HG03095 (cell line): ENCODE data around the gene COL6A1.

ENCODE experiments used
- ATAC-seq: cut with Tn5 transposase; IDR thresholded peaks from one replicate; pipeline ENCODE4 v1.9.1; 2021; ENCODE audit warnings: moderate library complexity; ENCODE audit not compliant: unreplicated experiment

Gene COL6A1

GRCh38 chr21:46023555-46023954 is 42.0 kb downstream of the COL6A1 start:
- no peak for ATAC-seq

- ATAC-seq = no peak
Measured at GRCh38 chr21:46024141-46024540, 42.6 kb downstream of the COL6A1 start.

- ATAC-seq = no peak
Measured at GRCh38 chr21:46025113-46025770, 43.7 kb downstream of the COL6A1 start.

- no peak for ATAC-seq
Measured at GRCh38 chr21:46027851-46028493, 46.4 kb downstream of the COL6A1 start.

GRCh38 chr21:46028573-46029091 is 47.1 kb downstream of the COL6A1 start:
- no peak for ATAC-seq

- no peak for ATAC-seq
Measured at GRCh38 chr21:46029186-46029924, 47.8 kb downstream of the COL6A1 start.

- ATAC-seq = no peak
Measured at GRCh38 chr21:46031484-46031883, 49.9 kb downstream of the COL6A1 start.

- ATAC-seq = no peak
Measured at GRCh38 chr21:46032100-46032499, 50.5 kb downstream of the COL6A1 start.

- ATAC-seq = no peak
Measured at GRCh38 chr21:46033410-46034400, 52.1 kb downstream of the COL6A1 start.

GRCh38 chr21:46035809-46036695 is 54.5 kb downstream of the COL6A1 start:
- no peak for ATAC-seq

- no peak for ATAC-seq
Measured at GRCh38 chr21:46036696-46037330, 55.2 kb downstream of the COL6A1 start.

- ATAC-seq = no peak
Measured at GRCh38 chr21:46037331-46038325, 56.1 kb downstream of the COL6A1 start.

GRCh38 chr21:46038341-46038829 is 56.8 kb downstream of the COL6A1 start:
- no peak for ATAC-seq

GRCh38 chr21:46038871-46039397 is 57.4 kb downstream of the COL6A1 start:
- no peak for ATAC-seq

GRCh38 chr21:46039891-46040660 is 58.5 kb downstream of the COL6A1 start:
- ATAC-seq = no peak

- no peak for ATAC-seq
Measured at GRCh38 chr21:46040707-46041106, 59.1 kb downstream of the COL6A1 start.

GRCh38 chr21:46041183-46041582 is 59.6 kb downstream of the COL6A1 start:
- ATAC-seq = no peak
